ENCODE results near the gene CMTM6.

CMTM6 gene

GRCh38 chr3:32500231-32500630 lies 2.4 kb downstream of the CMTM6 start:
- H3K36me3 ChIP-seq (ENCODE audit: control insufficient read depth, insufficient read depth, low read length) = no peaks in the 10 kb centered on the region
- no peak for DNase-seq (ENCODE audit: low read depth, low spot score)
- H3K27me3 ChIP-seq (ENCODE audit: control insufficient read depth, insufficient read depth, low read length) = no peaks in the 10 kb centered on the region
- peaks cover 1% of the 10 kb centered on the region; the same call in 1 of the 2 replicates for H3K4me1 ChIP-seq (ENCODE audit: control insufficient read depth, insufficient read depth, low read length)
- H3K27ac ChIP-seq (ENCODE audit: low read length) = no peak overlapping the region
- no peaks in the 10 kb centered on the region for H3K9me3 ChIP-seq (ENCODE audit: control insufficient read depth, insufficient read depth, low read length)
- WGBS (ENCODE audit: insufficient coverage, insufficient read length) = no CpG with 5 or more reads among the region's 2 CpGs
- H3K4me3 ChIP-seq (ENCODE audit: low read length) = no peak overlapping the region

- H3K27ac ChIP-seq (ENCODE audit: low read length) = no peak overlapping the region
These were observed 3.1 kb downstream of the CMTM6 start for GRCh38 chr3:32499585-32499984.

GRCh38 chr3:32498992-32499391 lies 3.7 kb downstream of the CMTM6 start:
- no peak overlapping the region for H3K4me3 ChIP-seq (ENCODE audit: low read length)
- no peak for DNase-seq (ENCODE audit: low read depth, low spot score)
- WGBS (ENCODE audit: insufficient coverage, insufficient read length) = no CpG with 5 or more reads among the region's 3 CpGs
- no peak overlapping the region for H3K27ac ChIP-seq (ENCODE audit: low read length)
- H3K27me3 ChIP-seq (ENCODE audit: control insufficient read depth, insufficient read depth, low read length) = no peaks in the 10 kb centered on the region
- peaks cover 1% of the 10 kb centered on the region; the same call in 1 of the 2 replicates for H3K4me1 ChIP-seq (ENCODE audit: control insufficient read depth, insufficient read depth, low read length)
- H3K9me3 ChIP-seq (ENCODE audit: control insufficient read depth, insufficient read depth, low read length) = no peaks in the 10 kb centered on the region
- H3K36me3 ChIP-seq (ENCODE audit: control insufficient read depth, insufficient read depth, low read length) = no peaks in the 10 kb centered on the region

More at GRCh38 chr3:32499585-32499984, 3.1 kb downstream of the CMTM6 start:
- WGBS (ENCODE audit: insufficient coverage, insufficient read length) = no CpG with 5 or more reads among the region's 2 CpGs
- Histone ChIP-seq H3K36me3 (ENCODE audit: control insufficient read depth, insufficient read depth, low read length) (no peaks in the 10 kb centered on the region), H3K4me3 (ENCODE audit: low read length) (no peak overlapping the region), H3K27me3 (ENCODE audit: control insufficient read depth, insufficient read depth, low read length) (no peaks in the 10 kb centered on the region), H3K4me1 (ENCODE audit: control insufficient read depth, insufficient read depth, low read length) (peaks cover 1% of the 10 kb centered on the region; the same call in 1 of the 2 replicates), H3K9me3 (ENCODE audit: control insufficient read depth, insufficient read depth, low read length) (no peaks in the 10 kb centered on the region)
- no peak for DNase-seq (ENCODE audit: low read depth, low spot score)

GRCh38 chr3:32498252-32498651 lies 4.4 kb downstream of the CMTM6 start:
- DNase-seq (ENCODE audit: low read depth, low spot score) = no peak
- Histone ChIP-seq H3K36me3 (ENCODE audit: control insufficient read depth, insufficient read depth, low read length) (no peaks in the 10 kb centered on the region), H3K4me1 (ENCODE audit: control insufficient read depth, insufficient read depth, low read length) (no peaks in the 10 kb centered on the region; the same call in 1 of the 2 replicates), H3K9me3 (ENCODE audit: control insufficient read depth, insufficient read depth, low read length) (no peaks in the 10 kb centered on the region), H3K4me3 (ENCODE audit: low read length) (no peak overlapping the region), H3K27ac (ENCODE audit: low read length) (no peak overlapping the region), H3K27me3 (ENCODE audit: control insufficient read depth, insufficient read depth, low read length) (no peaks in the 10 kb centered on the region)
- no CpG with 5 or more reads among the region's 3 CpGs for WGBS (ENCODE audit: insufficient coverage, insufficient read length)

GRCh38 chr3:32495609-32496008 lies 7.0 kb downstream of the CMTM6 start:
- no peaks in the 10 kb centered on the region for H3K4me1 ChIP-seq (ENCODE audit: control insufficient read depth, insufficient read depth, low read length)
- H3K27ac ChIP-seq (ENCODE audit: low read length) = no peak overlapping the region
- no peak overlapping the region for H3K4me3 ChIP-seq (ENCODE audit: low read length)
- no peak for DNase-seq (ENCODE audit: low read depth, low spot score)
- WGBS (ENCODE audit: insufficient coverage, insufficient read length) = no CpG with 5 or more reads among the region's 2 CpGs
- no peaks in the 10 kb centered on the region for H3K27me3 ChIP-seq (ENCODE audit: control insufficient read depth, insufficient read depth, low read length)
- no peaks in the 10 kb centered on the region for H3K36me3 ChIP-seq (ENCODE audit: control insufficient read depth, insufficient read depth, low read length)
- no peaks in the 10 kb centered on the region for H3K9me3 ChIP-seq (ENCODE audit: control insufficient read depth, insufficient read depth, low read length)

GRCh38 chr3:32495085-32495484 lies 7.6 kb downstream of the CMTM6 start:
- Histone ChIP-seq H3K4me1 (ENCODE audit: control insufficient read depth, insufficient read depth, low read length) (no peaks in the 10 kb centered on the region), H3K4me3 (ENCODE audit: low read length) (no peak overlapping the region), H3K36me3 (ENCODE audit: control insufficient read depth, insufficient read depth, low read length) (no peaks in the 10 kb centered on the region), H3K27ac (ENCODE audit: low read length) (no peak overlapping the region), H3K9me3 (ENCODE audit: control insufficient read depth, insufficient read depth, low read length) (no peaks in the 10 kb centered on the region), H3K27me3 (ENCODE audit: control insufficient read depth, insufficient read depth, low read length) (no peaks in the 10 kb centered on the region)
- no peak for DNase-seq (ENCODE audit: low read depth, low spot score)

- Histone ChIP-seq H3K27ac (ENCODE audit: low read length) (no peak overlapping the region), H3K36me3 (ENCODE audit: control insufficient read depth, insufficient read depth, low read length) (no peaks in the 10 kb centered on the region), H3K9me3 (ENCODE audit: control insufficient read depth, insufficient read depth, low read length) (no peaks in the 10 kb centered on the region), H3K4me1 (ENCODE audit: control insufficient read depth, insufficient read depth, low read length) (no peaks in the 10 kb centered on the region), H3K27me3 (ENCODE audit: control insufficient read depth, insufficient read depth, low read length) (no peaks in the 10 kb centered on the region), H3K4me3 (ENCODE audit: low read length) (no peak overlapping the region)
- WGBS (ENCODE audit: insufficient coverage, insufficient read length) = no CpG with 5 or more reads among the region's 3 CpGs
- no peak for DNase-seq (ENCODE audit: low read depth, low spot score)
These were observed 8.9 kb downstream of the CMTM6 start for GRCh38 chr3:32493437-32494414.

GRCh38 chr3:32492684-32493436 lies 9.8 kb downstream of the CMTM6 start:
- H3K4me3 ChIP-seq (ENCODE audit: low read length) = no peak overlapping the region
- WGBS (ENCODE audit: insufficient coverage, insufficient read length) = no CpG with 5 or more reads among the region's 3 CpGs
- no peak for DNase-seq (ENCODE audit: low read depth, low spot score)
- H3K9me3 ChIP-seq (ENCODE audit: control insufficient read depth, insufficient read depth, low read length) = no peaks in the 10 kb centered on the region
- H3K27ac ChIP-seq (ENCODE audit: low read length) = no peak overlapping the region
- H3K27me3 ChIP-seq (ENCODE audit: control insufficient read depth, insufficient read depth, low read length) = no peaks in the 10 kb centered on the region
- H3K4me1 ChIP-seq (ENCODE audit: control insufficient read depth, insufficient read depth, low read length) = no peaks in the 10 kb centered on the region
- no peaks in the 10 kb centered on the region for H3K36me3 ChIP-seq (ENCODE audit: control insufficient read depth, insufficient read depth, low read length)

GRCh38 chr3:32488474-32489008 lies 14.1 kb downstream of the CMTM6 start:
- no peak for DNase-seq (ENCODE audit: low read depth, low spot score)
- H3K4me1 ChIP-seq (ENCODE audit: control insufficient read depth, insufficient read depth, low read length) = no peaks in the 10 kb centered on the region
- no peaks in the 10 kb centered on the region for H3K9me3 ChIP-seq (ENCODE audit: control insufficient read depth, insufficient read depth, low read length)
- no peak overlapping the region for H3K4me3 ChIP-seq (ENCODE audit: low read length)
- H3K27me3 ChIP-seq (ENCODE audit: control insufficient read depth, insufficient read depth, low read length) = no peaks in the 10 kb centered on the region
- H3K36me3 ChIP-seq (ENCODE audit: control insufficient read depth, insufficient read depth, low read length) = peaks cover 2% of the 10 kb centered on the region; the same call in 1 of the 2 replicates
- H3K27ac ChIP-seq (ENCODE audit: low read length) = no peak overlapping the region
- WGBS (ENCODE audit: insufficient coverage, insufficient read length) = no CpG with 5 or more reads among the region's 3 CpGs

- H3K4me3 ChIP-seq (ENCODE audit: low read length) = no peak overlapping the region
- no peaks in the 10 kb centered on the region for H3K9me3 ChIP-seq (ENCODE audit: control insufficient read depth, insufficient read depth, low read length)
- WGBS (ENCODE audit: insufficient coverage, insufficient read length) = no CpG with 5 or more reads among the region's 3 CpGs
- peaks cover 2% of the 10 kb centered on the region; the same call in 1 of the 2 replicates for H3K36me3 ChIP-seq (ENCODE audit: control insufficient read depth, insufficient read depth, low read length)
- DNase-seq (ENCODE audit: low read depth, low spot score) = no peak
- no peak overlapping the region for H3K27ac ChIP-seq (ENCODE audit: low read length)
- H3K27me3 ChIP-seq (ENCODE audit: control insufficient read depth, insufficient read depth, low read length) = no peaks in the 10 kb centered on the region
- H3K4me1 ChIP-seq (ENCODE audit: control insufficient read depth, insufficient read depth, low read length) = no peaks in the 10 kb centered on the region
These were observed 14.7 kb downstream of the CMTM6 start for GRCh38 chr3:32487781-32488473.
